Ovary (tissue), 3 donors: ENCODE results near the gene TRMT10B.

Experiments used
- CTCF ChIP-seq, 3 donors: fragments of 450-650 bp in 2 of 3; fragments of 200-600 bp in 1 of 3; IDR thresholded peaks; one replicate each; pipeline versions ENCODE4 v1.5.1 to v1.8.0; 2016 to 2022; ENCODE audit warnings: antibody characterized with exemption in 3 of 3, mild to moderate bottlenecking in 1 of 3
- EP300 ChIP-seq: sonication (generic); formaldehyde crosslinking; IDR thresholded peaks from one replicate; pipeline ENCODE4 v1.6.1; 2017; ENCODE audit warnings: antibody characterized with exemption
- POLR2A ChIP-seq: fragments of 450-650 bp; IDR thresholded peaks from one replicate; pipeline ENCODE4 v1.6.1; 2017; ENCODE audit warnings: antibody characterized with exemption, mild to moderate bottlenecking, moderate library complexity
- donor health status: DM: no; HTN: no; CAD: no.

GRCh38 chr9:37707748-37708147 lies 45.9 kb upstream of the TRMT10B start:
- no peak for TF ChIP-seq CTCF (IDR thresholded peaks at IDR 0.05)
- no peak for TF ChIP-seq POLR2A
- TF ChIP-seq EP300, result no peak
